GM13976 (cell line): ENCODE measurements around the gene MYO6.
A peak's percentile ranks its signal among the peaks of the same experiment; 100 is the strongest.

ENCODE experiments used
- DNase-seq: peaks from one replicate; pipeline ENCODE4 v3.0.0; 2012; ENCODE audit warnings: low spot score
- in situ Hi-C: fragments of 300-500 bp; cut with MboI; formaldehyde crosslinking; loops from one replicate; pipeline ENCODE4 v1.12.0; 2022; ENCODE audit warnings: low sequenced_read_pairs, mixed read lengths, inconsistent platforms; ENCODE audit not compliant: unreplicated experiment
- TF ChIP-seq, protein P1 (sequence below): IDR thresholded peaks from 2 replicates; pipeline ENCODE4 v1.5.1; 2012; ENCODE audit warnings: borderline replicate concordance, mild to moderate bottlenecking; ENCODE audit not compliant: insufficient read depth; ENCODE audit errors: extremely low read depth, missing control alignments, control extremely low read depth

MYO6 gene

DNA sequence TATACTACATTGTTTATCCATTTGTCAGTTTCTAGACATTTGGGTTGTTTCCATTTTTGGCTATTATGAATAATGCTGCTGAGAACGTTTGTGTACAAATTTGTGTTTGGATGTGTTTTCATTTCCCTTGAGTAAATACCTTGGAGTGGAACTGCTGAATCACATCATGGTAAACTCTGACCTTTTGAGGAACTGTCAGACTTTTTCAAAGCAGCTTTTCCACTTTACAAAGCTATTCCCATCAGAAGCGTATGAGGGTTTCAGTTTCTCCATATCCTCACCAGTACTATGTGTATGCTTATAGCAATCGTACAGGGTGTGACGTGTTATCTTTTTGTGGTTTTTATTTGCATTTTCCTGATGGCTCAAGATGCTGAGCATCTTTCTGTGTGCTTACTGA lies 103.7 kb downstream of the MYO6 start:
- in situ Hi-C loops: no loop called here
- no peak for DNase-seq
- TF ChIP-seq, protein P1, sequence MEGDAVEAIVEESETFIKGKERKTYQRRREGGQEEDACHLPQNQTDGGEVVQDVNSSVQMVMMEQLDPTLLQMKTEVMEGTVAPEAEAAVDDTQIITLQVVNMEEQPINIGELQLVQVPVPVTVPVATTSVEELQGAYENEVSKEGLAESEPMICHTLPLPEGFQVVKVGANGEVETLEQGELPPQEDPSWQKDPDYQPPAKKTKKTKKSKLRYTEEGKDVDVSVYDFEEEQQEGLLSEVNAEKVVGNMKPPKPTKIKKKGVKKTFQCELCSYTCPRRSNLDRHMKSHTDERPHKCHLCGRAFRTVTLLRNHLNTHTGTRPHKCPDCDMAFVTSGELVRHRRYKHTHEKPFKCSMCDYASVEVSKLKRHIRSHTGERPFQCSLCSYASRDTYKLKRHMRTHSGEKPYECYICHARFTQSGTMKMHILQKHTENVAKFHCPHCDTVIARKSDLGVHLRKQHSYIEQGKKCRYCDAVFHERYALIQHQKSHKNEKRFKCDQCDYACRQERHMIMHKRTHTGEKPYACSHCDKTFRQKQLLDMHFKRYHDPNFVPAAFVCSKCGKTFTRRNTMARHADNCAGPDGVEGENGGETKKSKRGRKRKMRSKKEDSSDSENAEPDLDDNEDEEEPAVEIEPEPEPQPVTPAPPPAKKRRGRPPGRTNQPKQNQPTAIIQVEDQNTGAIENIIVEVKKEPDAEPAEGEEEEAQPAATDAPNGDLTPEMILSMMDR: no peak

DNA sequence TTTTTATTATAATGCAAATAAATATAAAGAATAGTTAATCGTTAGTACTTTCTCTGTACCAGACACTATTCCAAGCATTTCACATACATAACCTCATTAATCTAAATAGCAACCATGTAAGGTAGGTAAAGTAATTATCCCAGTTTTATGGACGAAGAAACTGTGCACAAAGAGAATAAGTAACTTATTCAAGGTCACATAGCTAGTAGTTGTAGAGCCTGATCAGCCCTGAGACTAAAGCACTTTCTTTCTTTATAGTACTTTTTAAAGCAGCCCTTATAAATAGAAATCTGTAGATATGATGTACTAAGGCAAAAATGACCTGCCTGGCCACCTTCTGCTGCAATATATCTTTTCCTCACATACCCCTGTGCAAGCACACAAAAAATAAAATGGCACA lies 104.8 kb downstream of the MYO6 start:
- in situ Hi-C loops: no loop called here
- no peak for DNase-seq

DNA sequence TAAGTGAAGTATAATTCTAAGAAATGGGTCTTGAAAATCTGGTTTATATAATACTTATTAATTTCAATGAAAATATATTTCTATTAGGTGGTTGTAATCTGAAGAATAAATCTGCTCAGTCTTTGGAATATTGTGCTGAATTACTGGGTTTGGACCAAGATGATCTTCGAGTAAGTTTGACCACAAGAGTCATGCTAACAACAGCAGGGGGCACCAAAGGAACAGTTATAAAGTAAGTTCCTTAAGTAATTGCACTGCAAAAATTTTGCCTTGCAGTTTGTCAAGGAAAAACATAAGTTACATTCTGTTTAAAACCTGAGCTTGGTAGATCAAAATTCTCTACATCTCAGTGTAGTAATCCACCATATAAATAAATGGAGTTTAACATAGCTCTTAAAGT lies 106.0 kb downstream of the MYO6 start:
- TF ChIP-seq, protein P1: peak; percentile 60
- in situ Hi-C loops: no loop called here
- peak; percentile 18 for DNase-seq

More for the DNA sequence above, 104.8 kb downstream of the MYO6 start:
- TF ChIP-seq, protein P1: no peak

DNA sequence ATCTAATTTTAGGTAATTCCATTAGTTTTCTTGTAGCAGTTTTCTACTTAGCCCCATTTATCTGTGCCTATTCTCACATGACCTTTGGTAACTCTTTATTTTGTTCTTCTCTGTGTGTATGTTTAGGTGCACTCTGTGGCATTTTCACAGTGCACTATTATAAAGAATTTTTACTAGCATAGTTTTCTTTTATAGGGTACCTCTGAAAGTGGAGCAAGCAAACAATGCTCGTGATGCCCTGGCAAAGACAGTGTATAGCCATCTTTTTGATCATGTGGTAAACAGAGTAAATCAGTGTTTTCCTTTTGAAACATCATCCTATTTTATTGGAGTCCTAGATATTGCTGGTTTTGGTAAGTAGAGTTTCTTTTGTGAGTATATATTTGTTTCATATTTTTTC lies 107.9 kb downstream of the MYO6 start:
- TF ChIP-seq, protein P1: no peak
- in situ Hi-C loops: no loop called here
- no peak for DNase-seq

DNA sequence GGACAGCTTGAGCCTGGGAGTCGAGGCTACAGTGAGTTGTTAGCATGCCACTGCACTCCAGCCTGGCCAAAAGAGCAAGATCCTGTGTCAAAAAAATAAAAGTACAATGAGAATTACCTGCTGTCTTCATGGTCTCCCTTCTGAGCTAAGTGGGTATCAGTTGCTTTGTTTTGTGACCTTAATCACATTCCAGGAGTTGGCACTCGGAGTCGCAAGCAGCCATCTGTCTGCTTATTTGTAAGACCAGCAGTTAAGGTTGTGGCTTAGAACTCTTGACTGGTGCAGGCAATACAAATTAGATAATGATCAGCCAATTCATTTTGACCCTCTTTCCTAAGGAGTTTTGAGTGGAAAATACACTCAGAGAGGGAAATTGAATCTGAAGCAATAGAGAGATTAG lies 114.0 kb downstream of the MYO6 start:
- in situ Hi-C loops: no loop called here
- DNase-seq: no peak
- TF ChIP-seq, protein P1: no peak

DNA sequence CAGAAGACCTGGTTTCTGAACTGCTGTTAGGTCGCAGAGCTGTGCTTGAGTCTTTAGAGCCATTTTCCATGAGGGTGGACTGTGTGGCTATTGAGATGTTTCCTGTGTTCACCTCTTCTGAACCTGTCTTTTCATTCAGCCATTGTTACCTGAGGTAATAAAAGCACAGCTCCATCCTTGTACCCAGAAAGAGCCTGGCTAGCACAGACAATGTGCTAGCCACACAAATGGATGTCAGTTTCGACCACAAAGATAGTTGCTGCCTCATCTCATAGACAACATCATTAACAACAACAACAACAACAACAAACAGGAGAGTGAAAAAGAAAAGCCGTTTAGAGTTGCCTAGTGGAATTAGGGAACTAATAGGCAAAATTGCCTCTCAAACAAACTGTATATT lies 114.7 kb downstream of the MYO6 start:
- TF ChIP-seq, protein P1: no peak
- in situ Hi-C loops: no loop called here
- DNase-seq: no peak

DNA sequence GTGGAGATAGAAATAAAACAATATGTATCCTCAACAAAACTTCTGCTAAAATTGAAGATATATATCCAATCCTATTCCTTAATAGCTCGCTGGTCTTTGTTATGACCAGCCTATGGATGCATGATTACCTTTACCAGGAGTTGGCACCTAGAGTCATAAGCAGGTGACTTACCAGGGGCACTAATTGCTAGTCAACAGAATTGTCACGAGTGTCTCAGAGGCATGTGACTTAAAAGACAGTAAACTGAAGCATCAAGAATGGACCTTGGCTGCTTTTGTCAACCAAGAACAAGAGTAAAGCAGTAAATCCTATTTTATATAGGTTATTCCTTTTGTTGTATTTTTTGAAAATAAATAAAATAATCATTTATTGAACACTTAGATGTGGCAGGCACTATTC lies 115.4 kb downstream of the MYO6 start:
- TF ChIP-seq, protein P1: no peak
- DNase-seq: no peak
- in situ Hi-C loops: no loop called here
